HepG2 (cell line): Measurements from ENCODE around the gene IQSEC1. TPM values are rescaled to one million over a fixed set of nuclear protein-coding genes. Genes with fewer than 3 reads are reported as not detected.
A peak's percentile ranks its signal among the peaks of the same experiment; 100 is the strongest.

Source experiments
- ATAC-seq: fragments of 200-7000 bp; cut with Tn5 transposase; 3 replicates; pipeline ENCODE4 v1.9.1; 2020; ENCODE audit warnings: mild to moderate bottlenecking, moderate library complexity
- BruUV-seq: library from RNA; stranded (reverse); fragments of 400-500 nt; replicated peaks from 2 replicates; lab custom pipeline; 2021; lab: Mats Ljungman, UMichigan
- CTCF ChIA-PET: fragments of 300-600 bp; formaldehyde crosslinking; extraction: SDS; loops from one replicate; lab custom pipeline; 2021; ENCODE audit warnings: low total read pairs, inconsistent platforms, low intra/inter-chr PET ratio; lab: Yijun Ruan, JAX
- POLR2A ChIA-PET: fragments of 350-600 bp; sonication (Branson Sonifier 250); formaldehyde crosslinking; loops from one replicate; lab custom pipeline; 2020; ENCODE audit warnings: antibody characterized with exemption, inconsistent platforms; lab: Yijun Ruan, JAX
- DNase-seq: peaks from one replicate; pipeline ENCODE4 v3.0.0-alpha.2; 2015; ENCODE audit warnings: low spot score
- FAIRE-seq: peaks from 3 replicates; lab custom pipeline; 2011; peaks lifted over from hg19 to GRCh38; lab: Jason Lieb, UNC
- H2AFZ ChIP-seq: one replicate; pipeline ENCODE4 v1.6.1; 2011; ENCODE audit warnings: low read length, inconsistent platforms
- H3K27ac ChIP-seq: fragments of 300-600 bp; 3 replicates; pipeline ENCODE4 v1.8.0; 2011; ENCODE audit warnings: mixed run types, mild to moderate bottlenecking, mixed read lengths, low read length, inconsistent platforms; ENCODE audit not compliant: insufficient read depth; ENCODE audit errors: extremely low read length
- H3K27me3 ChIP-seq, 2 experiments: fragments of 200-600 bp in 1 of 2; 2 replicates in 1 of 2; 3 replicates in 1 of 2; pipeline versions ENCODE4 v1.6.0 to v1.8.0; 2011; ENCODE audit warnings: low read length in 2 of 2, mild to moderate bottlenecking in 2 of 2, moderate library complexity in 2 of 2, inconsistent platforms in 1 of 2; ENCODE audit not compliant: insufficient read depth in 2 of 2, control insufficient read depth in 1 of 2
- H3K36me3 ChIP-seq, 2 experiments: fragments of 200-600 bp in 1 of 2; replicated peaks in 1 of 2; 2 replicates in 1 of 2; 3 replicates in 1 of 2; pipeline versions ENCODE4 v1.5.1 to v1.8.0; 2011; ENCODE audit warnings: low read length in 2 of 2, inconsistent platforms in 1 of 2; ENCODE audit not compliant: insufficient read depth in 2 of 2, control insufficient read depth in 1 of 2
- H3K4me1 ChIP-seq: 2 replicates; pipeline ENCODE4 v1.5.1; 2012; ENCODE audit warnings: low read length, inconsistent platforms; ENCODE audit not compliant: insufficient read depth
- H3K4me2 ChIP-seq: 2 replicates; pipeline ENCODE4 v1.6.0; 2011; ENCODE audit warnings: low read depth, low read length, inconsistent platforms
- H3K4me3 ChIP-seq, 3 experiments: fragments of 200-600 bp in 1 of 3; sonication (generic), shearing (Covaris generic) in 1 of 3; replicated peaks in 1 of 3; 2 replicates each; pipeline ENCODE4 v1.5.1; 2011 to 2016; ENCODE audit warnings: low read length in 3 of 3, inconsistent platforms in 2 of 3, low read depth in 2 of 3, mild to moderate bottlenecking in 2 of 3, control low read depth in 1 of 3, mixed read lengths in 1 of 3; ENCODE audit not compliant: insufficient read depth in 1 of 3
- H3K79me2 ChIP-seq: one replicate; pipeline ENCODE4 v1.6.1; 2011; ENCODE audit warnings: low read length, inconsistent platforms; ENCODE audit not compliant: insufficient read depth
- H3K9ac ChIP-seq: 2 replicates; pipeline ENCODE4 v1.6.0; 2011; ENCODE audit warnings: mild to moderate bottlenecking, low read depth, low read length, inconsistent platforms; ENCODE audit not compliant: insufficient read depth
- H3K9me3 ChIP-seq: 2 replicates; pipeline ENCODE4 v1.5.1; 2012; ENCODE audit warnings: mild to moderate bottlenecking, low read length
- H4K20me1 ChIP-seq: 2 replicates; pipeline ENCODE4 v1.6.0; 2011; ENCODE audit warnings: inconsistent platforms, mild to moderate bottlenecking, low read length, moderate library complexity; ENCODE audit not compliant: insufficient read depth
- CC2D1A ChIP-seq: sonication (generic); formaldehyde crosslinking; IDR thresholded peaks from 2 replicates; pipeline ENCODE4 v1.8.1; 2023; ENCODE audit warnings: mild to moderate bottlenecking, missing genetic modification reagents
- HIC2 ChIP-seq: sonication (generic); formaldehyde crosslinking; IDR thresholded peaks from 2 replicates; pipeline ENCODE4 v1.9.0; 2022; ENCODE audit warnings: low read depth, missing genetic modification reagents
- ISL2 ChIP-seq: sonication (generic); formaldehyde crosslinking; IDR thresholded peaks from 2 replicates; pipeline ENCODE4 v1.5.0; 2020; ENCODE audit warnings: missing genetic modification reagents
- SRSF1 ChIP-seq: fragments of 200-400 bp; formaldehyde crosslinking; optimal IDR thresholded peaks from 2 replicates; pipeline ENCODE3; 2017; ENCODE audit warnings: mild to moderate bottlenecking, low read depth, low read length, moderate library complexity
- TBX2 ChIP-seq: sonication (generic); formaldehyde crosslinking; IDR thresholded peaks from 2 replicates; pipeline ENCODE4 v1.5.0; 2020; ENCODE audit warnings: missing genetic modification reagents, mild to moderate bottlenecking, borderline replicate concordance
- ZBTB46 ChIP-seq: sonication (generic); formaldehyde crosslinking; IDR thresholded peaks from 2 replicates; pipeline ENCODE4 v1.4.0; 2020; ENCODE audit warnings: mild to moderate bottlenecking, missing genetic modification reagents, borderline replicate concordance
- ZBTB7A ChIP-seq: sonication (generic); formaldehyde crosslinking; IDR thresholded peaks from 2 replicates; pipeline ENCODE4 v1.8.0; 2022; ENCODE audit warnings: mild to moderate bottlenecking, missing genetic modification reagents
- ZFP91 ChIP-seq: sonication (generic); formaldehyde crosslinking; IDR thresholded peaks from 2 replicates; pipeline ENCODE4 v1.9.0; 2022; ENCODE audit warnings: missing genetic modification reagents, mild to moderate bottlenecking, borderline replicate concordance
- ZHX1 ChIP-seq: sonication (generic); formaldehyde crosslinking; IDR thresholded peaks from 2 replicates; pipeline ENCODE4 v1.8.1; 2022; ENCODE audit warnings: low read depth, mild to moderate bottlenecking, missing genetic modification reagents
- ZNF274 ChIP-seq: sonication (generic); formaldehyde crosslinking; IDR thresholded peaks from 2 replicates; pipeline ENCODE4 v1.5.1; 2020; ENCODE audit warnings: mild to moderate bottlenecking, missing genetic modification reagents
- ZNF768 ChIP-seq: sonication (generic); formaldehyde crosslinking; IDR thresholded peaks from 2 replicates; pipeline ENCODE4 v1.4.0; 2020; ENCODE audit warnings: missing genetic modification reagents
- ZNF782 ChIP-seq: sonication (generic); formaldehyde crosslinking; IDR thresholded peaks from 2 replicates; pipeline ENCODE4 v1.4.0; 2020; ENCODE audit warnings: missing genetic modification reagents, mild to moderate bottlenecking, borderline replicate concordance
- ZSCAN20 ChIP-seq: sonication (generic); formaldehyde crosslinking; IDR thresholded peaks from 2 replicates; pipeline ENCODE4 v1.4.0; 2020; ENCODE audit warnings: missing genetic modification reagents, mild to moderate bottlenecking, borderline replicate concordance
- WGBS: methylation state at CpG from one replicate; pipeline ENCODE4 v1.1.6; 2017; ENCODE audit warnings: low lambda C conversion rate; 5-methylcytosine and 5-hydroxymethylcytosine counted together
- in situ Hi-C: cut with HindIII; loops from 2 replicates; pipeline ENCODE4 v1.10.0; 2017; ENCODE audit warnings: low pct_unique_long_range_greater_than_20kb; ENCODE audit not compliant: extremely low pct_ligation_motif_present
- intact Hi-C: fragments of 100-400 bp; cut with micrococcal nuclease; formaldehyde crosslinking; loops from one replicate; pipeline ENCODE4 v1.10.0; 2022; ENCODE audit not compliant: unreplicated experiment
- polyA plus RNA-seq, 8 experiments: library from polyadenylated mRNA; depleted of rRNA in 3 of 8; stranded (reverse) in 7 of 8; unstranded in 1 of 8; fragments of >200 nt; fragmentation: Illumina TruSeq in 4 of 8; extraction: Trizol in 4 of 8; gene quantifications; 2 replicates each; pipeline versions ENCODE4 v1.2.1 to v1.2.3, GENCODE V29; 2011 to 2016; ENCODE audit warnings: low read depth in 4 of 8, missing spikeins in 1 of 8, mixed read lengths in 1 of 8; ENCODE audit not compliant: insufficient read depth in 1 of 8
- total RNA-seq, 5 experiments: library from RNA; depleted of rRNA; stranded (reverse); fragments of >200 nt; fragmentation: Illumina TruSeq; extraction: Trizol; gene quantifications; 2 replicates each; pipeline ENCODE4 v1.2.3, GENCODE V29; 2016; ENCODE audit warnings: low read depth in 1 of 5

The IQSEC1 gene
- total and polyA plus RNA-seq, 2 of the 13 experiments (the other 11 are each of a cell fraction or from before 2014, with no cell fraction given), result 17.4 to 20.2 TPM

- H3K4me3 ChIP-seq, result peak overlapping the region in 1 of 3 experiments; percentile 50; a peak in 1 of 6 replicates
- H3K9ac ChIP-seq, result no peak overlapping the region
- POLR2A ChIA-PET, result no interaction called here
- H3K9me3 ChIP-seq, result no peaks in the 10 kb centered on the region
- in situ Hi-C loops (no loop called here), intact Hi-C loops (no loop called here)
- H3K4me1 ChIP-seq, result peaks cover 21% of the 10 kb centered on the region
- DNase-seq (no peak), ATAC-seq (no peak), FAIRE-seq (no peak)
- no TSS peak for BruUV-seq
- H4K20me1 ChIP-seq, result peaks cover 22% of the 10 kb centered on the region; the same call in 1 of the 2 replicates
- CTCF ChIA-PET, result no interaction called here
- no peaks in the 10 kb centered on the region for H3K79me2 ChIP-seq
- no peaks in the 10 kb centered on the region for H3K27me3 ChIP-seq
- H3K36me3 ChIP-seq, result no peaks in the 10 kb centered on the region
- H3K27ac ChIP-seq, result peak overlapping the region; percentile 39
- H2AFZ ChIP-seq, result no peak overlapping the region
- peak overlapping the region; percentile 52 for H3K4me2 ChIP-seq
- WGBS, result 89% methylated on average over 10 of the region's 16 CpGs
- TF ChIP-seq TBX2 (CRISPR knock-in tag) (0 out of 2 replicates have a peak, but pooled peaks have one; percentile 5), ZNF768 (CRISPR knock-in tag) (peak; percentile 98), ZBTB46 (CRISPR knock-in tag) (no peak), ZBTB7A (CRISPR knock-in tag) (0 out of 2 replicates have a peak, but pooled peaks have one; percentile 35), ZNF274 (CRISPR knock-in tag) (peak; percentile 13; the same call in 1 of the 2 replicates), HIC2 (CRISPR knock-in tag) (no peak), ZSCAN20 (CRISPR knock-in tag) (no peak), ZNF782 (CRISPR knock-in tag) (no peak), ZFP91 (CRISPR knock-in tag) (0 out of 2 replicates have a peak, but pooled peaks have one; percentile 10), ZHX1 (CRISPR knock-in tag) (0 out of 2 replicates have a peak, but pooled peaks have one; percentile 39), SRSF1 (no peak), CC2D1A (CRISPR knock-in tag) (no peak), ISL2 (CRISPR knock-in tag) (0 out of 2 replicates have a peak, but pooled peaks have one; percentile 6)
Observed at GRCh38 chr3:13112521-13113345, 39.5 kb upstream of the IQSEC1 start.
